VCaP (cell line): ENCODE results near the gene CACHD1.

ENCODE experiments used
- H3K27ac ChIP-seq: fragments of 450-650 bp; 2 replicates; pipeline ENCODE4 v1.5.1; 2017
- TF ChIP-seq, protein P1 (sequence below): fragments of 450-650 bp; conservative IDR thresholded peaks from 2 replicates; pipeline ENCODE4 v1.5.1; 2017; ENCODE audit warnings: mild to moderate bottlenecking, moderate library complexity

The CACHD1 gene

DNA sequence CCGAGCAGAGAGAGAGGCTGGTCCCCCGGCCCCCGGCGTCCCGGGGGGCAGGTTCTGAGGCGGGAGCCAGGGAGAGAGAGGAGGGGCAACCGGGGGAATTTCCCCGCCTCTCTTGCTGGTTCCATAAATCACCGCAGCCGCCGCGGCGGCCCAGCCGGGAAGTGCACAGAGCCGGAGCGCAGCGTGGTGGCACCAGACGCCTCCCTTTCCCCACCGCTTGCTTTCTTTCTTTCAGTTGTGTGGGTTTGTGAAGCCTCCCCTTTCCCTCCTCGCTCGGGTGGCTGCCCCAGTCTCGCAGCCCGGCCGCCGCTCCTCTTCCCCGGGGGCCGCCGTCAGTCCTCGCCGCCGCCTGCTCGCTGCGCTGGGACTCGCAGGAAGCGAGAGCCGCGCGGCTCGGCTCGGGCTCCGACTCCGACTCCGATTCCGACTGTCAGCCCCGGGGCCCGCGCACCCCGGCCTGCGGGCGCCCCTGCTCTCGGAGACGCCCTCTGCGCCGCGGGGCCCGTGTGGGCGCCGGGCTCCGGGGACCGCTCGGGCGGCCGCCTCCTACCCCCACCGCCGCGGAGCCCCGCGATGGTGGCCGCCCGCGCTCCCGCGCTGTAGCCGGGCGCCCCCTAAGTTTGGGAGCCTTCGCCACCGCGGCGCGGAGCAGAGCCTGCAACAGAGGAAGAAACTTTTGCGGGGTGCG is at the start of gene CACHD1:
CACHD1 (plus strand) TSS at position 153 of the 688 bp plus-strand sequence. CDS start 616 bp downstream, outside the sequence.
- peak within 1 kb of the TSS; percentile 48; the same call in 1 of the 2 replicates for H3K27ac ChIP-seq
- TF ChIP-seq, protein P1, sequence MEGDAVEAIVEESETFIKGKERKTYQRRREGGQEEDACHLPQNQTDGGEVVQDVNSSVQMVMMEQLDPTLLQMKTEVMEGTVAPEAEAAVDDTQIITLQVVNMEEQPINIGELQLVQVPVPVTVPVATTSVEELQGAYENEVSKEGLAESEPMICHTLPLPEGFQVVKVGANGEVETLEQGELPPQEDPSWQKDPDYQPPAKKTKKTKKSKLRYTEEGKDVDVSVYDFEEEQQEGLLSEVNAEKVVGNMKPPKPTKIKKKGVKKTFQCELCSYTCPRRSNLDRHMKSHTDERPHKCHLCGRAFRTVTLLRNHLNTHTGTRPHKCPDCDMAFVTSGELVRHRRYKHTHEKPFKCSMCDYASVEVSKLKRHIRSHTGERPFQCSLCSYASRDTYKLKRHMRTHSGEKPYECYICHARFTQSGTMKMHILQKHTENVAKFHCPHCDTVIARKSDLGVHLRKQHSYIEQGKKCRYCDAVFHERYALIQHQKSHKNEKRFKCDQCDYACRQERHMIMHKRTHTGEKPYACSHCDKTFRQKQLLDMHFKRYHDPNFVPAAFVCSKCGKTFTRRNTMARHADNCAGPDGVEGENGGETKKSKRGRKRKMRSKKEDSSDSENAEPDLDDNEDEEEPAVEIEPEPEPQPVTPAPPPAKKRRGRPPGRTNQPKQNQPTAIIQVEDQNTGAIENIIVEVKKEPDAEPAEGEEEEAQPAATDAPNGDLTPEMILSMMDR: peak; percentile 30

DNA sequence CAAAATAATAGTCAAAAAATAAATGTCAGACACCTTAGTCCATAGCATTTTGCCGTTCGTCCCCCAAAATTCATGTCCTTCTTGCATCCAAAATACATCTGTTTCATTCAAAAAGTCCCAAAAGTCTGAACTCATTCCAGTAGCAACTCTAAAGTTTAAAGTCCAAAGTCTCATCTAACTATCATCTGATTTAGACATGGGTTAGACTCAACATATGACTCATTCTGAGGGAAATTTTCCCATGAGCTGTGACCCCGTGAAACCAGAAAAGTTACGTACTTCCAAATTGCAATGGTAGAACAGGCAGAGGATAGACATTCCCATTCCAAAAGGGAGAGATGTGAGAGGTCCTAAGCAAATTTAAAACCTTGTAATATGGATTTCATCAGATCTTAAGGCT is 48.6 kb upstream of the CACHD1 start:
- no peak overlapping the region for H3K27ac ChIP-seq

DNA sequence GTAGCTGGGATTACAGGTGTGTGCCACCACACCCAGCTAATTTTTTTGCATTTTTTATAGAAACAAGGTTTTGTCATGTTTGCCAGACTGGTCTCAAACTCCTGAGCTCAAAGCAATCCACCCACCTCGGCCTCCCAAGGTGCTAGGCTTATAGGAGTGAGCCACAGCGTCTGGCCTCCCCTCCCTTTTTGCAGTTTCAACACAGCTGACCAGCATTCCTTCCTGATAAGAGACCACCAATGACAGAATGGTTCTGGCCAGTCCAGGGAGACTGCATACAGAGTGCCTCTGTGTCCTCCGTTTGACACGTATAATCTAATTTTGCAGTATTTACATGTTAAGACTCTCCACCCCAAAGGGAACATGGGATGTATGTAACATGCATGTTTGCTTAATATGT is 46.4 kb upstream of the CACHD1 start:
- TF ChIP-seq, protein P1: no peak
- H3K27ac ChIP-seq: no peak overlapping the region

More for the DNA sequence above, 48.6 kb upstream of the CACHD1 start:
- TF ChIP-seq, protein P1: no peak

DNA sequence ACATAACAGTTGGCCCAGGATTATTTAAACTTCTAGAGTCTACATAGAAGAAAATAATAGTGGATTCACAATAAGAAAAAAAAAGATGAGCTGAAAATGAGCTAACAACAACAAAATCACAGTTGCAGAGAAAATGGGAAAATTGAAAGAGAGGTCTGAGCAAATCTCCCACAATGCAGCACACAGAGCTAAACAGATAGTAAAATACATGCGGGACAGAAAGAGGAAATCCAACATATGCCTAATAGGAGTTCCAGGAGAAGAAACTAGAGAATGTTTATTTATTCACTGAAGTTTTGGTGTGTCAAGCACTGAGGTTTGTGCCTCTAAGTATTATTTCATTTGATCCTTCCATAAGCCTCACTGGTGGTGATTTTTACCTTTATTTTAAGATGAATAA is 45.5 kb upstream of the CACHD1 start:
- no peak overlapping the region for H3K27ac ChIP-seq
- TF ChIP-seq, protein P1: no peak

DNA sequence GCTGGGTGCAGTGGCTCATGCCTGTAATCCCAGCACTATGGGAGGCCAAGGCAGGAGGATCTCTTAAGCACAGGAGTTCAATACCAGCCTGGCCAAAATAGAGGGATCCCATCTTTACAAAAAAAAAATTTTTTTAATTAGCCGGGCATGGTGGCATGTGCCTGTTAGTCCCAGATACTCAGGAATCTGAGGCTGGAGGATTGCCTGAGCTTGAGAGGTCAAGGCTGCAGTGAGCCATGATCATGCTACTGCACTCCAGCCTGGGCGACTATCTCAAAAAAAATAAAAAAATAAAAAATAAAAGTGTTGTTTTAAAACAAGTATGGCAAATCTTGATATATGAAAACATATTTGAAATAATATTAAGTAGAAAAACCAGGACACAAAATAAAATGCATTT is 44.4 kb upstream of the CACHD1 start:
- no peak overlapping the region for H3K27ac ChIP-seq
- TF ChIP-seq, protein P1: no peak

DNA sequence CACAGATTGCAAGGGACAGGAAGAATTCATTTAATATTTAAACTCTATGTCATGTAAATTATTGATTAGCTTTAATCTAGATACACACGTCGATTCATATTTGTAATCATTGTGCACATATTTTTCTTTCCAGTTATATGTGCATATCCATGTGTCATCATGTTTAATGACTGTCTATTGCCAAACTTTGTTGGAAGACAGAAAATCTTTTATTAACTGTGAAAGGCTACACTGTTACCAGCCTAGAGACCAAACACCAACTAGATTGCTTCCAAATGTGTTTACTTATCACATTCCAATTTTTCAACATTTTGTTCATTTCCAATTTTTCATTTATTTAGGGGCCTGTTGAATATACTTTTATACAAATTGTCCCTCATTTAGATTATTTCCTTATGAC is 43.2 kb upstream of the CACHD1 start:
- no peak overlapping the region for H3K27ac ChIP-seq
- TF ChIP-seq, protein P1: no peak

DNA sequence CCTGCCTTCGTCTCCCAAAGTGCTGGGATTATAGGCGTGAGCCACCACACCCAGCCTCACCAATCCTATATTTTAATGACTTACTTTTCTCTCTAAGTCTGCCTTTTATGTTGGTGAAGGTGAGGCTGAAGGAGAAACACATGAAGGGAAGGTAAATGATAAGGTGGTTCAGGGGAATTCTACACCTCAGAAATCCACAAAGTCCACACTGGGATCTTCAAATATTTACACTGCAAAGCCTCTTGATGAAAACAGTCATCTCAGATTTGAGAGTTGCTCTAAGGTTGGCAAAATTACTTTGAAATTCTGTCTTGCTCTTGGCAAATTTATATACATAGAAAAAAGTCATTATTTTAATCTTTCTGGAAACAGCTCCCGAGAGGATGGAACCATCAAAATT is 42.0 kb upstream of the CACHD1 start:
- TF ChIP-seq, protein P1: no peak
- H3K27ac ChIP-seq: no peak overlapping the region
